ENCODE measurements around the gene CELF5. TPM values are rescaled to one million over a fixed set of nuclear protein-coding genes. Genes with fewer than 3 reads are reported as not detected.
"Not testable (repeated sequence)": the region's sequence is repeated elsewhere in the genome, so short reads cannot be mapped to it uniquely, and the experiment has no call there.

CELF5 gene
- total and polyA plus RNA-seq, 2 experiments from 2014 or later, result 5.6 to 10.6 TPM

- no peak for TF ChIP-seq CTCF (conservative IDR thresholded peaks at IDR 0.05; ENCODE audit: low read depth in 2 of 2)
- TF ChIP-seq POLR2AphosphoS5 (IDR thresholded peaks at IDR 0.05; ENCODE audit: low read depth), result no peak
Observed at GRCh38 chr19:3289971-3290569, 65.6 kb downstream of the CELF5 start (continued).

GRCh38 chr19:3290858-3291257, 66.4 kb downstream of the CELF5 start:
- H3K4me2 ChIP-seq; H3F3A ChIP-seq (replicated peaks; ENCODE audit: low read depth); H3K4me1 Mint-ChIP-seq; ATAC-seq; H3K79me2 ChIP-seq (replicated peaks; ENCODE audit: insufficient read depth); H4K20me1 ChIP-seq (replicated peaks; ENCODE audit: insufficient read depth); H3K36me3 ChIP-seq (ENCODE audit: insufficient read depth); H3K9me2 ChIP-seq (ENCODE audit: insufficient read depth); H2AFZ ChIP-seq; H3K4me1 ChIP-seq (ENCODE audit: insufficient read depth); H3K4me3 ChIP-seq; H3K27me3 ChIP-seq (ENCODE audit: insufficient read depth); H3K36me3 Mint-ChIP-seq (ENCODE audit: low read depth); H3K4me3 Mint-ChIP-seq; DNase-seq (ENCODE audit: low spot score); H3K27ac Mint-ChIP-seq; H3K27me3 Mint-ChIP-seq (ENCODE audit: insufficient read depth, low read depth, poor library complexity); H3K9me3 Mint-ChIP-seq; H3K27ac ChIP-seq (ENCODE audit: low read depth): not testable (repeated sequence)

- no peaks in the 10 kb centered on the region; the same call in 2 of the 3 replicates for H3K9me3 Mint-ChIP-seq
- no peak overlapping the region for H3K27ac ChIP-seq (ENCODE audit: low read depth)
- H3K4me3 ChIP-seq, result no peak overlapping the region
- no peak for ATAC-seq
- no peak overlapping the region for H3K4me2 ChIP-seq
- H3K79me2 ChIP-seq (replicated peaks; ENCODE audit: insufficient read depth), result no peaks in the 10 kb centered on the region
- H3K4me1 Mint-ChIP-seq, result peaks cover 3% of the 10 kb centered on the region; the same call in 2 of the 3 replicates
- H3K27me3 ChIP-seq (ENCODE audit: insufficient read depth), result no peaks in the 10 kb centered on the region
- no peaks in the 10 kb centered on the region for H3F3A ChIP-seq (replicated peaks; ENCODE audit: low read depth)
- H4K20me1 ChIP-seq (replicated peaks; ENCODE audit: insufficient read depth), result no peaks in the 10 kb centered on the region; the same call in 1 of the 2 replicates
- no peaks in the 10 kb centered on the region; the same call in 2 of the 3 replicates for H3K36me3 Mint-ChIP-seq (ENCODE audit: low read depth)
- H3K4me3 Mint-ChIP-seq, result no peak overlapping the region
- DNase-seq (ENCODE audit: low spot score), result no peak
- H3K27ac Mint-ChIP-seq, result no peak overlapping the region
- peaks cover 6% of the 10 kb centered on the region for H3K27me3 Mint-ChIP-seq (ENCODE audit: insufficient read depth, low read depth, poor library complexity)
- no peak overlapping the region for H2AFZ ChIP-seq
- no peaks in the 10 kb centered on the region for H3K36me3 ChIP-seq (ENCODE audit: insufficient read depth)
- H3K4me1 ChIP-seq (ENCODE audit: insufficient read depth), result no peaks in the 10 kb centered on the region
- no peaks in the 10 kb centered on the region for H3K9me2 ChIP-seq (ENCODE audit: insufficient read depth)
- TF ChIP-seq STAT1 (IDR thresholded peaks at IDR 0.05; ENCODE audit: unreplicated experiment) (no peak), CREB1 (CRISPR knock-in tag; IDR thresholded peaks at IDR 0.05; ENCODE audit: low read depth) (no peak), JUNB (IDR thresholded peaks at IDR 0.05; ENCODE audit: unreplicated experiment) (no peak), EZH2phosphoT487 (IDR thresholded peaks at IDR 0.05; ENCODE audit: unreplicated experiment) (no peak), POLR2AphosphoS5 (IDR thresholded peaks at IDR 0.05; ENCODE audit: low read depth) (no peak), NANOG (IDR thresholded peaks at IDR 0.05; ENCODE audit: borderline replicate concordance) (no peak), ZNF462 (CRISPR knock-in tag; IDR thresholded peaks at IDR 0.05) (no peak), ETS1 (IDR thresholded peaks at IDR 0.05) (no peak), ZNF331 (CRISPR knock-in tag; IDR thresholded peaks at IDR 0.05; ENCODE audit: low read depth) (no peak)
Observed at GRCh38 chr19:3291644-3292043, 67.2 kb downstream of the CELF5 start.

Data from GM23338 (cell line).